OCI-LY1 (cell line): Measurements from ENCODE around the gene LRRC8B.
"Not testable (repeated sequence)": the region's sequence is repeated elsewhere in the genome, so short reads cannot be mapped to it uniquely, and the experiment has no call there.

Experiments used
- H2AFZ ChIP-seq: fragments of 200-600 bp; sonication (generic), shearing (Covaris generic); 2 replicates; pipeline ENCODE4 v1.6.0; 2014; ENCODE audit warnings: antibody characterized with exemption, mild to moderate bottlenecking, low read length
- H3F3A ChIP-seq: fragments of 200-600 bp; sonication (generic), shearing (Covaris generic); 2 replicates; pipeline ENCODE4 v1.6.0; 2014; ENCODE audit warnings: mild to moderate bottlenecking, antibody characterized with exemption, low read length, moderate library complexity; ENCODE audit not compliant: insufficient read depth
- H3K27ac ChIP-seq: fragments of 200-600 bp; sonication (generic); 2 replicates; pipeline ENCODE4 v1.5.1; 2014; ENCODE audit warnings: low read length, mixed run types, mild to moderate bottlenecking, low read depth; ENCODE audit not compliant: poor library complexity, severe bottlenecking
- H3K27me3 ChIP-seq: fragments of 200-600 bp; sonication (generic); 2 replicates; pipeline ENCODE4 v1.6.0; 2014; ENCODE audit warnings: antibody characterized with exemption, mild to moderate bottlenecking, low read length, moderate library complexity; ENCODE audit not compliant: insufficient read depth
- H3K36me3 ChIP-seq: fragments of 200-600 bp; sonication (generic); 2 replicates; pipeline ENCODE4 v1.6.1; 2014; ENCODE audit warnings: mild to moderate bottlenecking, antibody characterized with exemption, low read length, moderate library complexity, mixed read lengths; ENCODE audit not compliant: insufficient read depth
- H3K4me1 ChIP-seq: fragments of 200-600 bp; sonication (generic); 2 replicates; pipeline ENCODE4 v1.5.1; 2014; ENCODE audit warnings: mild to moderate bottlenecking, low read length, moderate library complexity; ENCODE audit not compliant: insufficient read depth, severe bottlenecking
- H3K4me2 ChIP-seq: fragments of 200-600 bp; sonication (generic), shearing (Covaris generic); 2 replicates; pipeline ENCODE4 v1.6.1; 2014; ENCODE audit warnings: low read length
- H3K4me3 ChIP-seq: fragments of 200-600 bp; sonication (generic); 2 replicates; pipeline ENCODE4 v1.5.1; 2014; ENCODE audit warnings: low read length, low read depth, mild to moderate bottlenecking, mixed read lengths; ENCODE audit not compliant: poor library complexity, severe bottlenecking
- H3K79me2 ChIP-seq: fragments of 200-600 bp; shearing (Covaris generic); 2 replicates; pipeline ENCODE4 v1.6.1; 2016; ENCODE audit warnings: mixed run types, low read length, mixed read lengths; ENCODE audit not compliant: insufficient read depth
- H3K9ac ChIP-seq: fragments of 200-600 bp; sonication (generic), shearing (Covaris generic); 2 replicates; pipeline ENCODE4 v1.6.1; 2014; ENCODE audit warnings: mild to moderate bottlenecking, low read length, mixed read lengths
- H3K9me2 ChIP-seq: fragments of 200-600 bp; sonication (generic), shearing (Covaris generic); 2 replicates; pipeline ENCODE4 v1.6.1; 2014; ENCODE audit warnings: low read depth, mild to moderate bottlenecking, low read length, mixed read lengths
- H3K9me3 ChIP-seq: fragments of 200-600 bp; shearing (Covaris generic); 2 replicates; pipeline ENCODE4 v1.6.1; 2014; ENCODE audit warnings: low read length, mixed read lengths
- H4K20me1 ChIP-seq: fragments of 200-600 bp; sonication (generic), shearing (Covaris generic); 2 replicates; pipeline ENCODE4 v1.6.0; 2016; ENCODE audit warnings: mild to moderate bottlenecking, low read length; ENCODE audit not compliant: insufficient read depth
- EZH2 ChIP-seq: fragments of 200-600 bp; sonication (generic), shearing (Covaris generic); IDR thresholded peaks from 2 replicates; pipeline ENCODE4 v1.8.0; 2017; ENCODE audit warnings: borderline replicate concordance, mixed run types, mild to moderate bottlenecking, antibody characterized with exemption, low read length, moderate library complexity, mixed read lengths
- TF ChIP-seq, protein P1 (sequence below): fragments of 200-600 bp; sonication (generic), shearing (Covaris generic); IDR thresholded peaks from 2 replicates; pipeline ENCODE4 v1.5.1; 2017; ENCODE audit warnings: mild to moderate bottlenecking, antibody characterized with exemption, low read length, moderate library complexity, mixed read lengths

LRRC8B gene

DNA sequence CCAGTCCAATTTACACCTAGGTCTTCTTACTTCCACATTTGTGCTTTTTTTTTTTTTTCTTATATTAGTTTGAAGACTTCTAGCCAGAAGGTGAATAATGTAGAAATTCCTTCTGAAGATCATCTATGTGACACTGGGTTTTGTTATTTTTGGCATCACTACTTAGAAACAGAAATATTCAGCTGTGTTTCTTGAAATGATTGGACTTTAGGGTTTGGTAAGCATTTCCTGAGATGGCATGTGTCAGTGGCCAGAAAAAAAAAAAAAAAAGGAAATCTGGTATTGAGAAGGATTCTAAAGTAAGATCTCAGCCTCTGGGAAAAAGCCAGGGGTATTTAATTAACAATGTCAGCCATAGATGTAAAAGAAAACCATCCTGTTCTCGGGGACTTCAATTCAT lies 64.9 kb downstream of the LRRC8B start:
- Histone ChIP-seq H3K4me3 (no peak overlapping the region), H3K27ac (no peak overlapping the region), H3K4me2 (no peak overlapping the region), H2AFZ (no peak overlapping the region), H3K4me1 (peaks cover 2% of the 10 kb centered on the region), H3K9ac (no peak overlapping the region), H3K9me3 (no peaks in the 10 kb centered on the region), H4K20me1 (no peaks in the 10 kb centered on the region), H3K36me3 (peaks cover 40% of the 10 kb centered on the region; the same call in 1 of the 2 replicates), H3K27me3 (no peaks in the 10 kb centered on the region), H3K9me2 (no peaks in the 10 kb centered on the region), H3K79me2 (no peaks in the 10 kb centered on the region), H3F3A (no peaks in the 10 kb centered on the region)
- TF ChIP-seq, protein P1, sequence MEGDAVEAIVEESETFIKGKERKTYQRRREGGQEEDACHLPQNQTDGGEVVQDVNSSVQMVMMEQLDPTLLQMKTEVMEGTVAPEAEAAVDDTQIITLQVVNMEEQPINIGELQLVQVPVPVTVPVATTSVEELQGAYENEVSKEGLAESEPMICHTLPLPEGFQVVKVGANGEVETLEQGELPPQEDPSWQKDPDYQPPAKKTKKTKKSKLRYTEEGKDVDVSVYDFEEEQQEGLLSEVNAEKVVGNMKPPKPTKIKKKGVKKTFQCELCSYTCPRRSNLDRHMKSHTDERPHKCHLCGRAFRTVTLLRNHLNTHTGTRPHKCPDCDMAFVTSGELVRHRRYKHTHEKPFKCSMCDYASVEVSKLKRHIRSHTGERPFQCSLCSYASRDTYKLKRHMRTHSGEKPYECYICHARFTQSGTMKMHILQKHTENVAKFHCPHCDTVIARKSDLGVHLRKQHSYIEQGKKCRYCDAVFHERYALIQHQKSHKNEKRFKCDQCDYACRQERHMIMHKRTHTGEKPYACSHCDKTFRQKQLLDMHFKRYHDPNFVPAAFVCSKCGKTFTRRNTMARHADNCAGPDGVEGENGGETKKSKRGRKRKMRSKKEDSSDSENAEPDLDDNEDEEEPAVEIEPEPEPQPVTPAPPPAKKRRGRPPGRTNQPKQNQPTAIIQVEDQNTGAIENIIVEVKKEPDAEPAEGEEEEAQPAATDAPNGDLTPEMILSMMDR = no peak
- TF ChIP-seq EZH2 = no peak

GRCh38 chr1:89590341-89591080 lies 65.9 kb downstream of the LRRC8B start:
- H3K36me3 ChIP-seq = peaks cover 34% of the 10 kb centered on the region; the same call in 1 of the 2 replicates
- H3K9me3 ChIP-seq = no peaks in the 10 kb centered on the region
- H2AFZ ChIP-seq = no peak overlapping the region
- peaks cover 11% of the 10 kb centered on the region for H3K4me1 ChIP-seq
- H3K27ac ChIP-seq = no peak overlapping the region
- no peaks in the 10 kb centered on the region for H3K27me3 ChIP-seq
- no peaks in the 10 kb centered on the region for H3F3A ChIP-seq
- TF ChIP-seq, protein P1 = no peak
- no peak for TF ChIP-seq EZH2
- no peak overlapping the region for H3K4me2 ChIP-seq
- no peak overlapping the region for H3K9ac ChIP-seq
- no peak overlapping the region for H3K4me3 ChIP-seq
- H3K79me2 ChIP-seq = no peaks in the 10 kb centered on the region
- H4K20me1 ChIP-seq = no peaks in the 10 kb centered on the region
- H3K9me2 ChIP-seq = no peaks in the 10 kb centered on the region

- H3K9ac ChIP-seq, H3K4me3 ChIP-seq, H3K9me3 ChIP-seq, H3K9me2 ChIP-seq, H3K27ac ChIP-seq, H4K20me1 ChIP-seq, H3K79me2 ChIP-seq, H3F3A ChIP-seq, H3K27me3 ChIP-seq, H2AFZ ChIP-seq, H3K4me2 ChIP-seq: not testable (repeated sequence)
- Histone ChIP-seq H3K4me1 (peaks cover 12% of the 10 kb centered on the region), H3K36me3 (peaks cover 20% of the 10 kb centered on the region; the same call in 1 of the 2 replicates)
Observed at GRCh38 chr1:89592861-89593302, 68.3 kb downstream of the LRRC8B start.
